ENCODE results near the gene LYST.

Gene LYST

DNA sequence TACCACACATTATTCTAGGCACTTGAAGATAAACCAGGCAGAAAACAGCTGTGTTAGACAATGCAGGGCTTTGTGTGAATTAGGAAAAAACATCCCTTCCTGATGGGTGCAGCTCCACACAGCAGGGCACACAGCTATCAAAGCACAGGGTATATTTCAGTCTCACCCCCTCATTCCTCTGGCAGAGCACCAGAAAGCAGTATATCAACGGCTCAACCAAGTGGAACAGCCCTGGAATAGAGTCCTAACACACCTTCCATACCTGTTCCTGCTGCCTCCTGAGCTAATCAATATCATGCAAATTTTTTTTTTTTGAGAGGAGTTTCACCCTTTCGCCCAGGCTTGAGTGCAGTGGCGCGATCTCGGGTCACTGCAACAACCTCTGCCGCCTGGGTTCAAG lies 32.1 kb downstream of the LYST start:
- H3K79me2 ChIP-seq (ENCODE audit: low read length): no peaks in the 10 kb centered on the region
- no peak for TF ChIP-seq EZH2 (optimal IDR thresholded peaks at IDR 0.05; ENCODE audit: low read depth, low read length)
- TF ChIP-seq EZH2phosphoT487 (IDR thresholded peaks at IDR 0.05; ENCODE audit: low read length): no peak
- TF ChIP-seq, protein P1, sequence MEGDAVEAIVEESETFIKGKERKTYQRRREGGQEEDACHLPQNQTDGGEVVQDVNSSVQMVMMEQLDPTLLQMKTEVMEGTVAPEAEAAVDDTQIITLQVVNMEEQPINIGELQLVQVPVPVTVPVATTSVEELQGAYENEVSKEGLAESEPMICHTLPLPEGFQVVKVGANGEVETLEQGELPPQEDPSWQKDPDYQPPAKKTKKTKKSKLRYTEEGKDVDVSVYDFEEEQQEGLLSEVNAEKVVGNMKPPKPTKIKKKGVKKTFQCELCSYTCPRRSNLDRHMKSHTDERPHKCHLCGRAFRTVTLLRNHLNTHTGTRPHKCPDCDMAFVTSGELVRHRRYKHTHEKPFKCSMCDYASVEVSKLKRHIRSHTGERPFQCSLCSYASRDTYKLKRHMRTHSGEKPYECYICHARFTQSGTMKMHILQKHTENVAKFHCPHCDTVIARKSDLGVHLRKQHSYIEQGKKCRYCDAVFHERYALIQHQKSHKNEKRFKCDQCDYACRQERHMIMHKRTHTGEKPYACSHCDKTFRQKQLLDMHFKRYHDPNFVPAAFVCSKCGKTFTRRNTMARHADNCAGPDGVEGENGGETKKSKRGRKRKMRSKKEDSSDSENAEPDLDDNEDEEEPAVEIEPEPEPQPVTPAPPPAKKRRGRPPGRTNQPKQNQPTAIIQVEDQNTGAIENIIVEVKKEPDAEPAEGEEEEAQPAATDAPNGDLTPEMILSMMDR (IDR thresholded peaks at IDR 0.05; ENCODE audit: low read length): no peak
- no peaks in the 10 kb centered on the region for H3K27me3 ChIP-seq (replicated peaks; ENCODE audit: insufficient read depth, low read length)
- no peaks in the 10 kb centered on the region for H3K4me1 ChIP-seq (ENCODE audit: low read length)
- no peak overlapping the region for H3K4me2 ChIP-seq (ENCODE audit: low read depth, low read length)
- no peak overlapping the region for H3K4me3 ChIP-seq (ENCODE audit: low read length)
- H3K9me3 ChIP-seq (replicated peaks; ENCODE audit: insufficient read depth, low read length): no peaks in the 10 kb centered on the region
- no peaks in the 10 kb centered on the region for H4K20me1 ChIP-seq (ENCODE audit: insufficient read depth, low read length)
- no peaks in the 10 kb centered on the region for H3F3A ChIP-seq (ENCODE audit: insufficient read depth, low read length)
- no peaks in the 10 kb centered on the region for H3K36me3 ChIP-seq (replicated peaks; ENCODE audit: insufficient read depth, low read length)
- H3K27ac ChIP-seq (ENCODE audit: low read length): no peak overlapping the region
- no peak for DNase-seq
- H2AFZ ChIP-seq (ENCODE audit: low read length): no peak overlapping the region
- H3K9me2 ChIP-seq (replicated peaks; ENCODE audit: insufficient read depth, low read length): no peaks in the 10 kb centered on the region
- H3K9ac ChIP-seq (ENCODE audit: low read length): no peak overlapping the region

DNA sequence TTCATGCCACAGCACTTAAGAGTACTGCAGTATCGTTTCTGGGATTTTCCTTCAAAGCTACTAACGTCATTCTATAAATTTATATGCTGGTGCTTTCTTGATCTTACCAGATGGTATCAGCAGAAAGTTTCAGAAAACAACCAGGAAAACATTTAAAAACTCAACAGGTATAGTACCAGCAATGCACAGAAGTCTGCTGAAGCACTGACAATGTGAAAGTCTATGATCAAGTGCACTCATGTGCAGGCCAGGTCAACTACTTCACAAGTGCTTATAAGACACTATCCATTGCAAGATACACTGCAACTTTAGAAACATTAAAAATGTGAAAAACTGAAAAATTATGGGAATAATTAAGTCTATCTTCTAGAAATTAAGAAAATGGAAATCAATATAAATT lies 34.7 kb downstream of the LYST start:
- Histone ChIP-seq H3F3A (ENCODE audit: insufficient read depth, low read length) (no peaks in the 10 kb centered on the region), H3K4me3 (ENCODE audit: low read length) (no peak overlapping the region), H3K9me2 (replicated peaks; ENCODE audit: insufficient read depth, low read length) (no peaks in the 10 kb centered on the region), H4K20me1 (ENCODE audit: insufficient read depth, low read length) (no peaks in the 10 kb centered on the region), H3K79me2 (ENCODE audit: low read length) (no peaks in the 10 kb centered on the region), H3K4me2 (ENCODE audit: low read depth, low read length) (no peak overlapping the region), H3K9ac (ENCODE audit: low read length) (no peak overlapping the region), H3K27me3 (replicated peaks; ENCODE audit: insufficient read depth, low read length) (no peaks in the 10 kb centered on the region), H2AFZ (ENCODE audit: low read length) (no peak overlapping the region), H3K27ac (ENCODE audit: low read length) (no peak overlapping the region), H3K4me1 (ENCODE audit: low read length) (no peaks in the 10 kb centered on the region), H3K36me3 (replicated peaks; ENCODE audit: insufficient read depth, low read length) (no peaks in the 10 kb centered on the region), H3K9me3 (replicated peaks; ENCODE audit: insufficient read depth, low read length) (no peaks in the 10 kb centered on the region)
- DNase-seq: no peak
- TF ChIP-seq, protein P1 (IDR thresholded peaks at IDR 0.05; ENCODE audit: low read length): no peak
- TF ChIP-seq EZH2 (optimal IDR thresholded peaks at IDR 0.05; ENCODE audit: low read depth, low read length) (no peak), EZH2phosphoT487 (IDR thresholded peaks at IDR 0.05; ENCODE audit: low read length) (no peak)

DNA sequence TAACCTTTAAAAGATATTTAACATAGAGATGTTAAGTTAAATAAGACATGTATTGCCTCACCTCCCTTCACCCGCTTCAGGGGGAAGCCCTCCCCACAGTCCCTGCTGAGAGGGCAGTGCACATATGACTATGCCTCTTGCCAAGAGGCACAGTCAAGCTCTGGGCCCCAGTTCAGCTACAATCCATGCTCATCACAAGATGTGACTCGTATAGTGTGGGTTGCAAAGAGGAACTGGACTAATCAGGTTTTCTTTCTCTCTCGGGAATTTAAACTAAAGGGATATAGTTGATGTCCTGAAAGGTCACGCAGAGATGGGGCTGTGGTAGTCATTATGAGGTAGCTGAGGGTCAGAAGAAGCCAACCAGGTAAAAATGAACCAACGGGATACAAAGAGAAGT lies 35.6 kb downstream of the LYST start:
- H3K4me2 ChIP-seq (ENCODE audit: low read depth, low read length): no peak overlapping the region
- H3K27ac ChIP-seq (ENCODE audit: low read length): no peak overlapping the region
- no peaks in the 10 kb centered on the region for H3K36me3 ChIP-seq (replicated peaks; ENCODE audit: insufficient read depth, low read length)
- no peak for DNase-seq
- no peaks in the 10 kb centered on the region for H3K4me1 ChIP-seq (ENCODE audit: low read length)
- H3F3A ChIP-seq (ENCODE audit: insufficient read depth, low read length): no peaks in the 10 kb centered on the region
- H3K9me3 ChIP-seq (replicated peaks; ENCODE audit: insufficient read depth, low read length): no peaks in the 10 kb centered on the region
- no peaks in the 10 kb centered on the region for H3K27me3 ChIP-seq (replicated peaks; ENCODE audit: insufficient read depth, low read length)
- no peak overlapping the region for H3K4me3 ChIP-seq (ENCODE audit: low read length)
- no peaks in the 10 kb centered on the region for H3K9me2 ChIP-seq (replicated peaks; ENCODE audit: insufficient read depth, low read length)
- no peaks in the 10 kb centered on the region for H3K79me2 ChIP-seq (ENCODE audit: low read length)
- no peak overlapping the region for H2AFZ ChIP-seq (ENCODE audit: low read length)
- no peaks in the 10 kb centered on the region for H4K20me1 ChIP-seq (ENCODE audit: insufficient read depth, low read length)
- TF ChIP-seq, protein P1 (IDR thresholded peaks at IDR 0.05; ENCODE audit: low read length): no peak
- TF ChIP-seq EZH2 (optimal IDR thresholded peaks at IDR 0.05; ENCODE audit: low read depth, low read length) (no peak), EZH2phosphoT487 (IDR thresholded peaks at IDR 0.05; ENCODE audit: low read length) (no peak)
- no peak overlapping the region for H3K9ac ChIP-seq (ENCODE audit: low read length)

Data from MM.1S (cell line).